Osteocyte (in vitro differentiated cells): ENCODE results near the gene MICU1. TPM values are rescaled to one million over a fixed set of nuclear protein-coding genes. Genes with fewer than 3 reads are reported as not detected.

Experiments used
- DNase-seq: peaks from one replicate; pipeline ENCODE4 v3.0.0; 2021; ENCODE audit warnings: mixed read lengths; ENCODE audit not compliant: unreplicated experiment; ENCODE audit errors: extremely low spot score
- H3K27ac Mint-ChIP-seq: one replicate; pipeline ENCODE4 v1.8.0; 2021; ENCODE audit warnings: mild to moderate bottlenecking, mixed read lengths; ENCODE audit not compliant: unreplicated experiment
- H3K27me3 Mint-ChIP-seq: one replicate; pipeline ENCODE4 v1.8.0; 2021; ENCODE audit warnings: mixed read lengths; ENCODE audit not compliant: unreplicated experiment
- H3K36me3 Mint-ChIP-seq: one replicate; pipeline ENCODE4 v1.8.0; 2021; ENCODE audit warnings: mixed read lengths; ENCODE audit not compliant: unreplicated experiment
- H3K4me1 Mint-ChIP-seq: one replicate; pipeline ENCODE4 v1.8.0; 2021; ENCODE audit warnings: mixed read lengths; ENCODE audit not compliant: unreplicated experiment
- H3K4me3 Mint-ChIP-seq: one replicate; pipeline ENCODE4 v1.8.0; 2021; ENCODE audit warnings: mild to moderate bottlenecking, moderate library complexity, mixed read lengths; ENCODE audit not compliant: unreplicated experiment
- H3K9me3 Mint-ChIP-seq: one replicate; pipeline ENCODE4 v1.8.0; 2021; ENCODE audit warnings: mixed read lengths; ENCODE audit not compliant: unreplicated experiment
- total RNA-seq: library from RNA; stranded (reverse); gene quantifications from 2 replicates; pipeline ENCODE4 v1.2.1, GENCODE V29; 2021
- TF ChIP-seq, protein P1 (sequence below): fragments of 200-600 bp; sonication (generic); IDR thresholded peaks from 2 replicates; pipeline ENCODE4 v1.5.0; 2021; ENCODE audit warnings: antibody characterized with exemption, mild to moderate bottlenecking, moderate library complexity

MICU1 gene
- total RNA-seq, 1 donor from 2014 or later, result 58.9 TPM

DNA sequence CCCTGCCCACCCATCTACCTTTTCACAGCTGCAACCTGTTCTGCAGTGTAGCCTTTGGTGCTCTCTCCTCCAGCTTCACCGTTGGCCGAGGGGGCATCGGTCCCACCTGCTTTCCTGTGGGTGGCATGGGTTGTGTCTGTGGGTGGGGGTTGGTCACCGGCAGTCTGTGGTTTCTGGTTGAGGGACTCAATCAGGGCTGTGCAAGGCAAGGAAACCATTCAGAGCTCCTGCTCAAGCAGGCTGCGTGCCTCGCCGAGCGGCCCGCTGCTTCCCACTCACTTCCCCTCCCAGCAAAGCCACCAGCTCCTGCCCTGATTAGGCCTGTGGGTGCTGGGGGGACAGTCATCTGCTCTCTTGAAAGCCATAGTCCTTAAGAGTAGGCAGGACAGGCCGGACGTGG, 280.9 kb downstream of the MICU1 start:
- Mint-ChIP-seq H3K4me3 (no peak overlapping the region), H3K27me3 (no peaks in the 10 kb centered on the region), H3K9me3 (no peaks in the 10 kb centered on the region), H3K4me1 (peaks cover 2% of the 10 kb centered on the region), H3K27ac (no peak overlapping the region), H3K36me3 (peaks cover 31% of the 10 kb centered on the region)
- TF ChIP-seq, protein P1, sequence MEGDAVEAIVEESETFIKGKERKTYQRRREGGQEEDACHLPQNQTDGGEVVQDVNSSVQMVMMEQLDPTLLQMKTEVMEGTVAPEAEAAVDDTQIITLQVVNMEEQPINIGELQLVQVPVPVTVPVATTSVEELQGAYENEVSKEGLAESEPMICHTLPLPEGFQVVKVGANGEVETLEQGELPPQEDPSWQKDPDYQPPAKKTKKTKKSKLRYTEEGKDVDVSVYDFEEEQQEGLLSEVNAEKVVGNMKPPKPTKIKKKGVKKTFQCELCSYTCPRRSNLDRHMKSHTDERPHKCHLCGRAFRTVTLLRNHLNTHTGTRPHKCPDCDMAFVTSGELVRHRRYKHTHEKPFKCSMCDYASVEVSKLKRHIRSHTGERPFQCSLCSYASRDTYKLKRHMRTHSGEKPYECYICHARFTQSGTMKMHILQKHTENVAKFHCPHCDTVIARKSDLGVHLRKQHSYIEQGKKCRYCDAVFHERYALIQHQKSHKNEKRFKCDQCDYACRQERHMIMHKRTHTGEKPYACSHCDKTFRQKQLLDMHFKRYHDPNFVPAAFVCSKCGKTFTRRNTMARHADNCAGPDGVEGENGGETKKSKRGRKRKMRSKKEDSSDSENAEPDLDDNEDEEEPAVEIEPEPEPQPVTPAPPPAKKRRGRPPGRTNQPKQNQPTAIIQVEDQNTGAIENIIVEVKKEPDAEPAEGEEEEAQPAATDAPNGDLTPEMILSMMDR, result no peak
- DNase-seq, result no peak

DNA sequence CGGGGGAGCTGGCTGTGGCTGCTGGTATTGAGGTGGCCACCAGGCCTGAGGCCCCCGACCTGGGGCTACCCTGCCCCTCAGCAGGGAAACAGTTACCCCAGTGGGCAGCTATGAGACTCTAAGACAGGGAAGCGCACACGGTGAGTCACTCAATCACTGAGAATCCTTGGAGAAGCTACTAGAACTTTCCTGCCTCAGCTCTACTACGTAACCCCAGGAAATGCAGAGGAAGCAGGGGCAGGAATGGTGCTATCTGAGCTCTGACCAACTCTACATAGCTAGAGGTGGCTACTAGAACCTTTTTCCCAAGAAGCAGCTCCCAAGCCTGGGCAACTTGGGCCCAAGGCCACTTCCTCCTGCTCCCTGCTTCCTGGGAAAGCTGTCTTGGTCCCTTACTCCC, 283.0 kb downstream of the MICU1 start:
- Mint-ChIP-seq H3K4me3 (no peak overlapping the region), H3K9me3 (no peaks in the 10 kb centered on the region), H3K27me3 (no peaks in the 10 kb centered on the region), H3K36me3 (peaks cover 31% of the 10 kb centered on the region), H3K27ac (no peak overlapping the region), H3K4me1 (no peaks in the 10 kb centered on the region)
- DNase-seq, result no peak
- TF ChIP-seq, protein P1, result no peak

DNA sequence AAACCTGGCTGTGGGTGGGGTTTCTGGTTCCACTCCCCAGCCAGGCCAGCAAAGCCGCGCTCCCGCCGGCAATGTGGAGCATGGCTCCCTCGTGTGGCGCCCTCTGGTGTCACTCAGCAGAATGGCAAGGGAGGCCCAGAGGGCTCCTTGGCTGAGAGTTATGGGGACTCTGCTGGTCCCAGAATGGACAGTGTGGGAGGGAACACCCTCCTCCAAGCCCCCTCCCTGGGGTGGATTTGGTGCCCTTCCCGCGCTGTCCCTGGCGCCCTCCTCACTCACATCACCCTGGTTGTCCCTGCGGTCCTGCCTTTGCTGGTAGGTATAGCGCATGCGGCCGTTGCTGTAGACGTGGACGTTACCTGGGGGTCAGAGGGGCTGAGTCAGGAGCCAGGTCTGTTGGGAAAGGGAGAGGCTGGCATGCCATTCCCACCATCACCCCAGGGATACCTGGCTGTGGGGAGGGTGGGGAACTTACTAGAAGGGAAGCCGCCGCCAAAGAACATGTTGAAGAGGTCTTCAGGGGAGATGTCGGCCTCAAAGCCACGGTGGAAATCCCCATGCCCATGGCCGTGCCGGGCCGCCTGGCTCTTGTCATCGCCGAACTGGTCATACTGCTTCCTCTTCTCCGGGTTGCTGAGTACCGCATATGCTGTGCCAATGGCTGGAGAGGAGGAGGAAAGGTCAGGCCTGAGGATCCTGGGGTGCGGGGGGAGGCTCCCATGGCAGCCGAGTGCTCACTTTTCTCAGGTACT, 285.2 kb downstream of the MICU1 start:
- Mint-ChIP-seq H3K4me1 (peaks cover 17% of the 10 kb centered on the region), H3K36me3 (peaks cover 36% of the 10 kb centered on the region), H3K27me3 (no peaks in the 10 kb centered on the region), H3K9me3 (no peaks in the 10 kb centered on the region), H3K4me3 (no peak overlapping the region), H3K27ac (peak overlapping the region; percentile 38)
- TF ChIP-seq, protein P1, result peak; percentile 92
- DNase-seq, result no peak

DNA sequence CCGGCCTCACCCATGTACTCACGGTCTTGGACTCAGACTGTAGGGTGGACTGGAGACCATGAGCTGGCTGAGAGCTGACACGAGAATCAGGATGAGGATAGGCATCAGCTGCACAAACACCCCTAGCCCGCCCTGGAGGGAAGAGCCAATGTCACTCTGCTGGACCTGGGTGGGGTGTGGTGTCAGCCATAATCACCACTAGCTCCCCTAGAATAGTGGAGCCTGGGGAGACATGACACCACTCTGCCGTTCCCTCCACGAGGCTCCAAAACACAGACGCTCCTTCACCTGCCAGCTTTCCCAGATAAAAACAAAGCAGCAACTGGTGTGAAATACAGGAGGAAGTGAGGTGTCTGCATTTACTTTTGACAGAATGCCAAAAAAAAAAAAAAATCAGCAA, 287.7 kb downstream of the MICU1 start:
- Mint-ChIP-seq H3K9me3 (no peaks in the 10 kb centered on the region), H3K4me3 (no peak overlapping the region), H3K36me3 (peaks cover 28% of the 10 kb centered on the region), H3K4me1 (peaks cover 41% of the 10 kb centered on the region), H3K27ac (peak overlapping the region; percentile 18), H3K27me3 (no peaks in the 10 kb centered on the region)
- TF ChIP-seq, protein P1, result no peak
- DNase-seq, result no peak

DNA sequence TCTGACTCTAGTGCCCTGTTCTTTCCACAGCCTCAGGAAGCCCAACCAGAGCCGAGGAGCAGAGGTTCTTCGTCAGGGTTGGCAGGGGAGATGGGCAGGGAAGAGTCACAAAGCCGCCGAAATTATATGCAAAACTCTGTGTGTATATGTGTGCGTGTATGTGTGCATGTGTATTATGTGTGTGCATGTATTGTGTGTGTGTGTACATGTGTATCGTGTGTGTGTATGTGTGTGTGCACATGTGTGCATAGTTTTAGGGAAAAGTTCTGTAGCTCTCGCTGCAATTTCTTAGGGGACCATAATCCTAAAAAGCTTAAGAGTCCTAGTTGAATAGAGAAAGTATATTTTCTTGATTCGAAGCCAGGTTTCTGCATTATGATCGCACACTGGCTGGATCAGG, 288.2 kb downstream of the MICU1 start:
- peaks cover 27% of the 10 kb centered on the region for H3K36me3 Mint-ChIP-seq
- peak overlapping the region; percentile 18 for H3K27ac Mint-ChIP-seq

More for the DNA sequence above, 288.2 kb downstream of the MICU1 start:
- H3K9me3 Mint-ChIP-seq, result no peaks in the 10 kb centered on the region
- TF ChIP-seq, protein P1, result no peak
- no peaks in the 10 kb centered on the region for H3K27me3 Mint-ChIP-seq
- peaks cover 46% of the 10 kb centered on the region for H3K4me1 Mint-ChIP-seq
- no peak for DNase-seq
- H3K4me3 Mint-ChIP-seq, result no peak overlapping the region
